ENCODE measurements around the gene P2RX7.

P2RX7 gene

DNA sequence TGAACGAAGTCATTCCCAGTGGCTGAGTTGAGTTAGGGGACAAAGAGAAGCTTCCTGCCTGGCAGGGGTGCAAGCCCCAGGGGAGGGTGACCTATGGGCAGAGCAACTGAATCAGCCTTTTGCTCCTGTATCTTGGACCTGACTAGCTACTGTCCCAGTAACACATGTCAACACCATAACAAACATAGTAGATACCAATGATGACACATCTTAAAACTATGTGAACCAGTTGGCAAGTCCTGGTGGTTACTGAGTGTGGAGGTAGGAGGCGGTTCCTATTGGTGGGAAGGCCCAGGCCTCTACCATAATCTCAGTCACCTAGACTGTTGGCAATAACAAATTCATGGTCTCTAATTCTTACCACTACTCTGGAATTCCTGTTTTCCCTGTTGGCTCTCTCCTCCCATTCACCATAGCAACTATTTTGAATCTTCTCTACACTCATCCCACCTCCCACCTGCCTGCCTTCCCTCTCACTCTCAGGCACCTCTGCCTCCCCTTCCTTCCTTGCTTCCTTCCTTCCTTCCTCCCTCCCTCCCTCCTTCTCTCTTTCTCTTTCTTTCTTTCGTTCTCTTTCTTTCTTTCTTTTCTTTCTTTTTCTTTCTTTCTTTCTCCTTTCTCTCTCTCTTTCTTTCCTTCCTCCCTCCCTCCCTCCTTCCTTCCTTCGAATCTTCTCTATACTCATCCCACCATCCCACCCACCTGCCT, 8.1 kb upstream of the P2RX7 start:
- H3K4me3 ChIP-seq (ENCODE audit: low read length) = no peak overlapping the region
- no peak overlapping the region for H3K27ac ChIP-seq (ENCODE audit: low read length)
- no peak for DNase-seq
- H3K36me3 ChIP-seq (replicated peaks; ENCODE audit: insufficient read depth, low read length) = no peaks in the 10 kb centered on the region
- H3K4me1 ChIP-seq (ENCODE audit: low read length) = peaks cover 17% of the 10 kb centered on the region
- no peak overlapping the region for H3K9ac ChIP-seq (ENCODE audit: low read length)
- no peak overlapping the region for H2AFZ ChIP-seq (ENCODE audit: low read length)
- no peaks in the 10 kb centered on the region for H3K79me2 ChIP-seq (ENCODE audit: low read length)
- peaks cover 4% of the 10 kb centered on the region for H3F3A ChIP-seq (ENCODE audit: insufficient read depth, low read length)
- H3K4me2 ChIP-seq (ENCODE audit: low read depth, low read length) = no peak overlapping the region
- no peaks in the 10 kb centered on the region for H3K9me2 ChIP-seq (replicated peaks; ENCODE audit: insufficient read depth, low read length)
- H3K9me3 ChIP-seq (replicated peaks; ENCODE audit: insufficient read depth, low read length) = no peaks in the 10 kb centered on the region
- TF ChIP-seq EZH2phosphoT487 (IDR thresholded peaks at IDR 0.05; ENCODE audit: low read length) (no peak), EZH2 (optimal IDR thresholded peaks at IDR 0.05; ENCODE audit: low read depth, low read length) (no peak)
- TF ChIP-seq, protein P1, sequence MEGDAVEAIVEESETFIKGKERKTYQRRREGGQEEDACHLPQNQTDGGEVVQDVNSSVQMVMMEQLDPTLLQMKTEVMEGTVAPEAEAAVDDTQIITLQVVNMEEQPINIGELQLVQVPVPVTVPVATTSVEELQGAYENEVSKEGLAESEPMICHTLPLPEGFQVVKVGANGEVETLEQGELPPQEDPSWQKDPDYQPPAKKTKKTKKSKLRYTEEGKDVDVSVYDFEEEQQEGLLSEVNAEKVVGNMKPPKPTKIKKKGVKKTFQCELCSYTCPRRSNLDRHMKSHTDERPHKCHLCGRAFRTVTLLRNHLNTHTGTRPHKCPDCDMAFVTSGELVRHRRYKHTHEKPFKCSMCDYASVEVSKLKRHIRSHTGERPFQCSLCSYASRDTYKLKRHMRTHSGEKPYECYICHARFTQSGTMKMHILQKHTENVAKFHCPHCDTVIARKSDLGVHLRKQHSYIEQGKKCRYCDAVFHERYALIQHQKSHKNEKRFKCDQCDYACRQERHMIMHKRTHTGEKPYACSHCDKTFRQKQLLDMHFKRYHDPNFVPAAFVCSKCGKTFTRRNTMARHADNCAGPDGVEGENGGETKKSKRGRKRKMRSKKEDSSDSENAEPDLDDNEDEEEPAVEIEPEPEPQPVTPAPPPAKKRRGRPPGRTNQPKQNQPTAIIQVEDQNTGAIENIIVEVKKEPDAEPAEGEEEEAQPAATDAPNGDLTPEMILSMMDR (IDR thresholded peaks at IDR 0.05; ENCODE audit: low read length) = no peak
- no peaks in the 10 kb centered on the region for H3K27me3 ChIP-seq (replicated peaks; ENCODE audit: insufficient read depth, low read length)
- no peaks in the 10 kb centered on the region for H4K20me1 ChIP-seq (ENCODE audit: insufficient read depth, low read length)

DNA sequence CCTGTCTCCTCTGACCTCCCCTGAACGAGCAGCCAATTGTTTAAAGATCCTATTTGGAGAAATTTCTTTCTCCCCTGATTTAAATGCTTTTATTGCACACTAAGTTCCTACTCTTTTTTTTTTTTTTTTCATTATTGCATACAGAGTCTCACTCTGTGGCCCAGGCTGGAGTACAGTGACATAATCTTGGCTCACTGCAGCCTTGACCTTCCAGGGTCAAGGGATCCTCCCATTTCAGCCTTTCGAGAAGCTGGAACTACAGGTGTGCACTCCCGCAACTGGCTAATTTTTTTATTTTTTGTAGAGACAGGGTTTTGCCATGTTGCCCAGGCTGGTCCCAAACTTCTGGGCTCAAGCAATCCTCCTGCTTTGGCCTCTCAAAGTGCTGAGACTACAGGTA, 5.2 kb upstream of the P2RX7 start:
- no peak overlapping the region for H3K27ac ChIP-seq (ENCODE audit: low read length)
- H3K4me3 ChIP-seq (ENCODE audit: low read length) = no peak overlapping the region
- peaks cover 41% of the 10 kb centered on the region for H3K4me1 ChIP-seq (ENCODE audit: low read length)
- no peaks in the 10 kb centered on the region for H3K79me2 ChIP-seq (ENCODE audit: low read length)
- no peaks in the 10 kb centered on the region for H3K27me3 ChIP-seq (replicated peaks; ENCODE audit: insufficient read depth, low read length)
- no peak overlapping the region for H3K4me2 ChIP-seq (ENCODE audit: low read depth, low read length)
- H3K9me2 ChIP-seq (replicated peaks; ENCODE audit: insufficient read depth, low read length) = no peaks in the 10 kb centered on the region
- peaks cover 16% of the 10 kb centered on the region for H3F3A ChIP-seq (ENCODE audit: insufficient read depth, low read length)
- H2AFZ ChIP-seq (ENCODE audit: low read length) = no peak overlapping the region
- H3K9me3 ChIP-seq (replicated peaks; ENCODE audit: insufficient read depth, low read length) = no peaks in the 10 kb centered on the region
- TF ChIP-seq, protein P1 (IDR thresholded peaks at IDR 0.05; ENCODE audit: low read length) = no peak
- TF ChIP-seq EZH2phosphoT487 (IDR thresholded peaks at IDR 0.05; ENCODE audit: low read length) = no peak
- TF ChIP-seq EZH2 (optimal IDR thresholded peaks at IDR 0.05; ENCODE audit: low read depth, low read length) = no peak
- no peaks in the 10 kb centered on the region for H3K36me3 ChIP-seq (replicated peaks; ENCODE audit: insufficient read depth, low read length)
- H3K9ac ChIP-seq (ENCODE audit: low read length) = no peak overlapping the region
- H4K20me1 ChIP-seq (ENCODE audit: insufficient read depth, low read length) = no peaks in the 10 kb centered on the region
- no peak for DNase-seq

DNA sequence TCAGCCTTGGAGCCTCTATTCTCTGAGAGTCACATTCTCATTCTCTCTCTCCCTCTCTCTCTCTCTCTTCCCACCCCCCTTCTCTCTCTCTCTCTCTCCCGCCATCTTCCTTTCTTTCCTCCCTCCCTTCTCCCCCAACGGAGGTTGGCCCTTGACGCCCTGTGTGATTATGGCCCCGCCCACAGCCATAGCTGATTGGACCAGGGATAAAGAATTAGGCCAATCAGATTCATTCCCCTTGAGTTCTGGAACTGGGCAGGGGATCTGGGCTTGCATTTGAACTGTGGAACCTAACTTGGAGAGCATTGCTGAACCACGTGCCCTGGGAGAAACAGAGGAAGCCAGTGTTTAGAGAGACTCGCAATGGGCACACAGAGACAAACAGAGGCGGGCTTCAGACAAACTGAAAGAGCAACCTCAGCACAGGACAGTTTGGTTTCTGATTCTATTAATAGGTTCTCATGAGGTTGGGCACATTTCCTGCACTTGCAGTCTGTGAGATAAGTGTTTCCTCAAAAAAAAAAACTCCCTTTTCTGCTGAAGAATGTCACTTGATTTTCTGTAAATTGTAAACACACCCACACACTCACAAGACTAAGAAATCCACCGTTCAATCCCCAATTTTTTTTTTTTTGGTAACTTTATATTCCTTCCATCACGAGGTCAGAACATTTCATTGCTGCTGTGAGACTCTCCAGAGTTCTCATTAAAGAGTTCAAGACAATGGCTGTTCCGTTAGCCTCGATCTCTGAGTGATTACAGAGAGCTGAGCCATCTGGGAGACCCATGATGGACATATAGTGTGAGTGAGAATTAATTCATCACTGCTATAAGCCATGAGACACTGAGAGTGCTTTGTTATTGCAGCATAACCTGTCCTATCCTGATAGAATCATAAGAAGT, 3.5 kb upstream of the P2RX7 start:
- peaks cover 7% of the 10 kb centered on the region for H3K79me2 ChIP-seq (ENCODE audit: low read length)
- TF ChIP-seq, protein P1 (IDR thresholded peaks at IDR 0.05; ENCODE audit: low read length) = no peak
- TF ChIP-seq EZH2 (optimal IDR thresholded peaks at IDR 0.05; ENCODE audit: low read depth, low read length) = no peak
- no peak for TF ChIP-seq EZH2phosphoT487 (IDR thresholded peaks at IDR 0.05; ENCODE audit: low read length)
- H3K4me1 ChIP-seq (ENCODE audit: low read length) = peaks cover 44% of the 10 kb centered on the region
- 0 out of 2 replicates have a peak overlapping the region, but pooled peaks have one; percentile 58 for H2AFZ ChIP-seq (ENCODE audit: low read length)
- peak overlapping the region; percentile 99 for H3K27ac ChIP-seq (ENCODE audit: low read length)
- H3K27me3 ChIP-seq (replicated peaks; ENCODE audit: insufficient read depth, low read length) = no peaks in the 10 kb centered on the region
- no peaks in the 10 kb centered on the region for H3K9me2 ChIP-seq (replicated peaks; ENCODE audit: insufficient read depth, low read length)
- peak overlapping the region; percentile 77 for H3K9ac ChIP-seq (ENCODE audit: low read length)
- H3F3A ChIP-seq (ENCODE audit: insufficient read depth, low read length) = peaks cover 25% of the 10 kb centered on the region
- no peaks in the 10 kb centered on the region for H3K9me3 ChIP-seq (replicated peaks; ENCODE audit: insufficient read depth, low read length)
- no peaks in the 10 kb centered on the region for H3K36me3 ChIP-seq (replicated peaks; ENCODE audit: insufficient read depth, low read length)
- no peaks in the 10 kb centered on the region for H4K20me1 ChIP-seq (ENCODE audit: insufficient read depth, low read length)
- peak overlapping the region; percentile 50 for H3K4me3 ChIP-seq (ENCODE audit: low read length)
- peak; percentile 92 for DNase-seq
- H3K4me2 ChIP-seq (ENCODE audit: low read depth, low read length) = peak overlapping the region; percentile 81
